Measurements from ENCODE around the gene PNPLA2. TPM values are rescaled to one million over a fixed set of nuclear protein-coding genes. Genes with fewer than 3 reads are reported as not detected.
A peak's percentile ranks its signal among the peaks of the same experiment; 100 is the strongest.

The PNPLA2 gene
- total RNA-seq, 4 donors from 2014 or later, result 62.8 to 107 (median 77.6) TPM

GRCh38 chr11:829847-830294, 11.2 kb downstream of the PNPLA2 start:
- Histone ChIP-seq H3K9me3 (no peaks in the 10 kb centered on the region), H3K36me3 (peaks cover 7 to 13% (median 10%) of the 10 kb centered on the region in 4 donors), H3K4me1 (peaks cover 78 to 90% (median 85%) of the 10 kb centered on the region in 4 donors), H3K4me3 (peak overlapping the region; percentile 39 to 54 (median 45)), H3K27ac (replicated peaks in 1 of 4) (peak overlapping the region; percentile 36 to 68 (median 49)), H3K27me3 (peaks cover 0 to 77% (median 62%) of the 10 kb centered on the region in 4 donors)
- no CpG with 5 or more reads among the region's 39 CpGs for WGBS
- TF ChIP-seq POLR2AphosphoS5 (IDR thresholded peaks at IDR 0.05) (no peak), EP300 (IDR thresholded peaks at IDR 0.05) (no peak), POLR2A (IDR thresholded peaks at IDR 0.05; ENCODE audit: low read depth) (no peak), CTCF (IDR thresholded peaks at IDR 0.05) (no peak)
- intact Hi-C loops (cut with DNase I), result no loop called here
- DNase-seq (ENCODE audit: extremely low spot score), result no peak

GRCh38 chr11:830295-831117, 11.8 kb downstream of the PNPLA2 start:
- peak in 1 of 2 donors; percentile 64 for TF ChIP-seq POLR2AphosphoS5 (IDR thresholded peaks at IDR 0.05)
- no peak for TF ChIP-seq EP300 (IDR thresholded peaks at IDR 0.05)
- Histone ChIP-seq H3K4me3 (peak overlapping the region; percentile 39 to 54 (median 45)), H3K4me1 (peaks cover 84 to 96% (median 91%) of the 10 kb centered on the region in 4 donors), H3K36me3 (peaks cover under 1 to 7% (median 3%) of the 10 kb centered on the region in 4 donors), H3K27me3 (peaks cover 0 to 71% (median 58%) of the 10 kb centered on the region in 4 donors), H3K27ac (replicated peaks in 1 of 4) (peak overlapping the region in 1 of 4 donors; percentile 68), H3K9me3 (no peaks in the 10 kb centered on the region)
- intact Hi-C loops (cut with DNase I), result no loop called here
- no CpG with 5 or more reads among the region's 78 CpGs for WGBS
- DNase-seq (ENCODE audit: extremely low spot score), result no peak

- TF ChIP-seq POLR2AphosphoS5 (IDR thresholded peaks at IDR 0.05) (no peak), EP300 (IDR thresholded peaks at IDR 0.05) (no peak), CTCF (IDR thresholded peaks at IDR 0.05) (no peak), POLR2A (IDR thresholded peaks at IDR 0.05; ENCODE audit: low read depth) (no peak)
- DNase-seq (ENCODE audit: extremely low spot score), result no peak
- Histone ChIP-seq H3K27ac (replicated peaks in 1 of 4) (no peak overlapping the region), H3K9me3 (no peaks in the 10 kb centered on the region), H3K36me3 (peaks cover 0 to 6% (median 5%) of the 10 kb centered on the region in 4 donors), H3K4me1 (peaks cover 86 to 96% (median 94%) of the 10 kb centered on the region in 4 donors), H3K4me3 (peak overlapping the region in 2 of 4 donors; percentile 39 to 43), H3K27me3 (peaks cover 0 to 63% (median 51%) of the 10 kb centered on the region in 4 donors)
- 82% methylated on average over 7 of the region's 31 CpGs for WGBS
- intact Hi-C loops (cut with DNase I), result no loop called here
Measured at GRCh38 chr11:831118-831864, 12.6 kb downstream of the PNPLA2 start.

GRCh38 chr11:831961-832528, 13.3 kb downstream of the PNPLA2 start:
- TF ChIP-seq EP300 (IDR thresholded peaks at IDR 0.05) (no peak), POLR2AphosphoS5 (IDR thresholded peaks at IDR 0.05) (no peak), CTCF (IDR thresholded peaks at IDR 0.05) (no peak), POLR2A (IDR thresholded peaks at IDR 0.05; ENCODE audit: low read depth) (no peak)
- H3K27me3 ChIP-seq, result peaks cover 0 to 55% (median 43%) of the 10 kb centered on the region in 4 donors
- no peak for DNase-seq (ENCODE audit: extremely low spot score)
- H3K9me3 ChIP-seq, result no peaks in the 10 kb centered on the region
- intact Hi-C loops (cut with DNase I), result no loop called here
- WGBS, result 58% methylated on average over 22 of the region's 23 CpGs
- H3K27ac ChIP-seq (replicated peaks in 1 of 4), result peak overlapping the region; percentile 88 to 93 (median 90)
- peak overlapping the region; percentile 78 to 94 (median 84) for H3K4me3 ChIP-seq
- peaks cover 5 to 14% (median 13%) of the 10 kb centered on the region in 4 donors for H3K36me3 ChIP-seq
- peaks cover 86 to 96% (median 94%) of the 10 kb centered on the region in 4 donors for H3K4me1 ChIP-seq

Data from esophagus muscularis mucosa (tissue), 4 donors.